NK-92 treated with Interleukin-12 subunit alpha and Interleukin-12 subunit beta, amount 100 ng/mL, for 24 hours (cell line): Measurements from ENCODE around the gene MRPS6.
A peak's percentile ranks its signal among the peaks of the same experiment; 100 is the strongest.

ENCODE experiments used
- DNase-seq: peaks from one replicate; lab custom pipeline; 2025; lab: John Stamatoyannopoulos, UW

The MRPS6 gene

DNA sequence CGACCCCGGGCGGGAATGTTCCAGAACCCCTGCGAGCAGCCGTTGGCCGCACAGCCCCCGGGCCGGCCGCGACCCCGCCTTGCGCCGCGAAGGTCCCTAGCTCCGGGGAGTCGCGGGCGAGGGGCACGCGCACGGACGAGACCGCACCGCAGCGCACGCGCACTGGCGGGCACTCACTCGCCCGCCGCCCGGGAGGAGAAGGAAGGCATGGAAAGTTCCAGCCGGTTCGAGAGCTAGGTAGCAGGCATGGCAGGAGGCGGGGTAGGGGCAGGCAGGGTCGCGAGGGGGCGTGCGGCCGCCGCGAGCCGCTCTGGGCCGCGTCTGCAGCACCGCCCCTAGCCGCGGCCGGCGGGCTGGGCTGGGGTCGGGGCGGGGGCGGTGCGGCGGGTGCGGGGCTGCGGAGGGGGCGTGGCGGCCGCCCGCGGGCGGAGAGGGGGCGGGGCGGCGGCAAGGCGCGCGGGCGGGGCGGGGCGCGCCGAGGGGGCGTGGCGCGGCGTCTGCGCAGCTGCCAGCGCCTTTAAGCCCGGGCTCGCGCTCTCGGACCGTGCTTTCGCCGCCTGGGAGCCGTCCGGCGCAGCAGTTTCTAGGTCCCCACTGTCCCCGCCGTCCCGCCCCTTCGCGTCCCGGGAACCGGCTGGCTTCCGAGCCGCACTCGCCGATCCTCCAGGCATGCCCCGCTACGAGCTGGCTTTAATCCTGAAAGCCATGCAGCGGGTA is at the start of gene MRPS6, which contains the start of gene SLC5A3:
Gene MRPS6 (plus strand): TSS at position 547 of the 717 bp plus-strand sequence. CDS start 123 bp downstream, at position 670.
Gene SLC5A3 (plus strand): TSS at position 547 of the 717 bp plus-strand sequence. CDS start 21,621 bp downstream, outside the sequence.
- peak; percentile 60 for DNase-seq

DNA sequence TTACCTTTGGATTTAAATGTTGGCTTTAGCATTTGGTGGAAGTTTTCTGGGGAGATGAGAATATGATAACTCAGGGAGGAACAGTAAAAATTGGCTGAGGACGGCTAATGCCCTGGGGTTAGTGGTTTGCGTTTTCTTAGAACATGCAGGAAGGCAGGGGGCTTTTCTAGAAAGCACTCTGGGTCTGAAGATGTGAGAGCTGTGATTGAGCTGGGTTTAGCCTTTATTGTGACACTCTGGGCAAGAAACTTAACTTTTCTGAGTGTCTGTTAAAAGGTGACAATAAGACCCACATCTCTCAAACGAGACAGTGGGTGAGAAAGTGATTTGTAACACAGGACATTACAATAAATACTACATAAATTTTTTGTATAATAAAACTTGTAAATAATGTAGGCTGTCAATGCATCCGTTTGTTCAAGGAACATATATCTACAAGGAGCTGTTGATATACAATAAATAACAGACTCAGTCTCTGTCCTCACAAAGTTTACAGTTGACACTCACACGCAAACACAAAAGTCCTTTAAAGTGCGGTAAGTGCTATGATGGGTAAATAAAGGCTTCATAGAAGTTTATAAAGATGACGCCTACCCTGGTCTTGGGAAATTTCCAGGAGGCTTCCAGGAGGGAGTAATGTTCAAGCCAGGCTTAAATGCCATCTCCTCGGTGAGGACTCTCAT is 49.5 kb upstream of the MRPS6 start:
- peak; percentile 49 for DNase-seq

- DNase-seq, result no peak
Measured at GRCh38 chr21:34024374-34024693, 49.0 kb upstream of the MRPS6 start.

- no peak for DNase-seq
Measured at GRCh38 chr21:34027721-34028461, 45.5 kb upstream of the MRPS6 start.

DNA sequence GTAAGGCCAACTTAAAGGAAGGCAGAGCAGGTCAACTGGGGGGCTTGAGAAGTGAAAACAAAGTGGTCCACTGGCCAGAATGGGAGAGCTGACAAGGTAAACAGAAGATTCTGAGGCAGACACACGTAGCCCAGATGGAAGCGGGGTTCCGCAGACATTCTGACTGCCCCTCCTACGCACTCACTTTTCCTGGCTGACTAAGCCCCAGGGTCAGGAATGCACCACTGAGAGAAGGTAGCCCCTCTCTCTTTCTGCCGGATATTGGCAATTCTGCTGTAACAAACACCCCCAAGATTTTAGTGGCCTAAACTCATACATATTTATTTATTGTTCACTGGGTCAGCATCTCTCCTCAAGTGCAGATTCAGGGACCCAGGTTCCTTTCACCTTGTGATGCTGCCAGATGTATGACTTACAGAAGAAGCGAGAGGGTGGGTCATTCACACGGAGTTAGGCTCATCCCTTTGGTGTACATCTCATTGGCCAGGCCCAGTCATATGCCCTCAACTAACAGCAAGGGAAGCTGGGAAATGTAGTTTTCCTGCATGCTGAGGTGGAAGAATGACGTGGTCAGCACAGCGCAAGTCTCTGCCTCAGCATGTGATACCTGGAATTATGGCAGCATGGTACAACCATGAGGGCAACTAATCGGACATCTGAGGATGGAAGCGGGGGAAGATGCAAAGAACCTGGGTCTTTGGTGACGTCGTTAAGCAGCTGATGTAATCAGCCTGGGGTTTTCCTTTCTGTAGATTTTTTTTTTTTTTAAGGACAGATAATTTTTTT is 43.4 kb upstream of the MRPS6 start:
- DNase-seq, result no peak

GRCh38 chr21:34031835-34032370 is 41.5 kb upstream of the MRPS6 start:
- no peak for DNase-seq

GRCh38 chr21:34034369-34035014 is 38.9 kb upstream of the MRPS6 start:
- DNase-seq, result no peak

GRCh38 chr21:34035619-34036354 is 37.6 kb upstream of the MRPS6 start:
- no peak for DNase-seq

- DNase-seq, result no peak
Measured at GRCh38 chr21:34037009-34037795, 36.2 kb upstream of the MRPS6 start.

DNA sequence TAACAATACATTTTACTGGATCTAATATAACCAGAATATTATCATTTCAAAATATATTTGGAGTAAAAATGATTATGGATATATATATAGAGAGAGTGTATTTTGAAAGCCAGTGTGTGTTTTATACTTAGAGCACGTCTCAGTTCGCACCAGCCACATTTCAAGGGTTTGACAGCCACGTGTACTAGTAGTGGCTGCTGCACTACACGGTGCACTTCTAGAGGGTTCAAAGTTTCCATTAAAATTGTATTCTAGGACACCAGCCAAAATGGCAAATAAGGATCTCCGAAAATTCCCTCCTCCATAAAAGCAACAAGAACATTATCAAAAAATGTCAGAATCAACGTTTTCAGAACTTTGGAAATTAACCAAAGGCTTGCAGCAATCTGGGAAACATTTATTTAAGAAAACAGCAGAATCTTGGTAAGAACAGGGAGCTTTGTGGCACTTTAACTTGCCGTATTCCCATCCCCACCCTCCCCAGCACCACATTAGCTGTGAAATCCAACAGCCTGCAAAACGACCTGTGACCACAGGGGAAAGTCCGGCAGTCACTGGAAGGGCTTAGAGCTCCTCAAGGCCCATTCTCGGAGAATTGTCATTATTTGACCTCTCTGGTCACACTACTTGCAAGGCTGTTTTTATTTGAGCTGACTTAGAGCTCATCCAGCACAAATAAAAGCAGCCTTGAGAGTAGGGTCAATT is 33.5 kb upstream of the MRPS6 start:
- DNase-seq, result no peak

DNA sequence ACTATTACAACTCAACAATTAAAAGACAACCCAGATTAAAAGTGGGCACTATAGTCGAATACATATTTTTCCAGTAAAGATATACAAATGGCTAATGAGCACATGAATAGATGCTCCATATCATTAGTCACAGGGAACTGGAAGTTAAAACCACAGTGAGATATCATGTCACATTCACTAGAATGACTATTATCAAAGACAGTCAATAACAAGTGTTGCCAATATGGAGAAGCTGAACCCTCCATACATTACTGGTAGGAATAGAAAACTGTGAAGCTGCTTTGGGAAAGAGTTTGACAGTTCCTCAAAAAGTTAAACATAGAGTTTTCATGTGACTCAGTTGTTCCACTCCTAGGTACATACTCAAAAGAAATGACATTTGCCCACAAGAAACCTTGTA is 30.6 kb upstream of the MRPS6 start:
- no peak for DNase-seq

- no peak for DNase-seq
Measured at GRCh38 chr21:34043333-34043732, 30.0 kb upstream of the MRPS6 start.

DNA sequence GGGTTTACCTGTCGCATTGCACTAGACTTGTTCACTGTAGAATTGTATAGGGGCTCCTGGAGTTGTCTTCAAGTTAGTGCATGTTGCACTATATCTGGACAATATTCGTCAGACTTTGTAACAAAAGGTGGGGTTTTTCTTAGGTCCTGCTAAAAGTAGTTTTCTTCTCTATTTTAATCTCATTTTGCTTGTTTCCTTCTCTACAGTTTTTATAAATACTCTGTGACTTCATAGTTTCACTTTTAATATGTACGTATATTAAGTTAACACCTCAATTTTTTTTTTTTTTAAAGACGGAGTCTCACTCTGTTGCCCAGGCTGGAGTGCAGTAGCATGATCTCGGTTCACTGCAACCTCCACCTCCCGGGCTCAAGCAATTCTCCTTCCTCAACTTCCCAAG is 26.5 kb upstream of the MRPS6 start:
- DNase-seq, result no peak

DNA sequence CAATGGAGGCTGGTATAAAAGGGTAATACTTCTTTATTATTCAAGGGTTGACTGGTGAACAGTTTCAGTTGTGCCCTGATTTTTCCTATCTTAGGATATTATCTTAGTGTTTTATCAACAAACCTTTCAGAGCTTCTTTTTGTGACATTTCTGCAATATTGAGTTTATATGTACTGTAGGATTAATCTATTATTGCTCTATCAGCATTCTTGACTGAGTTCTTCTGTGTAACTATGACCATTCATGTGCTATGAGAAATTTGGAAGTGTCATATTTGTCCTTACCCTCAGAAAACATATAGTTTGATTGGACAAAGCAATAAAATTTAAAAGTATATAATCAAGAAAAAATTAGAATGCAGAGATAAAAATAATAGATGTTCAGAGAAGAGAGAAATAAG is 25.5 kb upstream of the MRPS6 start:
- DNase-seq, result no peak

DNA sequence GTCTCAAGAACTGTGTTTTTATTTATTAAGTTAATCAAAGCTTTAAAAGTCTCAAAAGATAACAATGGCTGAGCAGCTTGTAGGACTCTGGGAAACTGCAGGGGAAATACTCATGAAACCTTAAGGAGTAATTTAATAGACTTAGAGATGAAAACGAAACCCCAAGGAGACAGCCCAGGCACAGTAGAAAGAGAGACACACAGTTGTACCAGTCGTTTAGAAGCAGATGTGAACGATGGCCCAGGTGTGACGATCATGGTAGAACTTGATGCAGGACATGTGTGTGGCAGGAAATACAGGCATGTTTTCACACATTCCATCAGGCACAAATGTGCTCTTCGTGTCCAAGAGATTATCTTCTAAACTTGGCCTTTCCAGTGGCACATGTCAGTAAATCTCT is 21.2 kb upstream of the MRPS6 start:
- DNase-seq, result no peak

DNA sequence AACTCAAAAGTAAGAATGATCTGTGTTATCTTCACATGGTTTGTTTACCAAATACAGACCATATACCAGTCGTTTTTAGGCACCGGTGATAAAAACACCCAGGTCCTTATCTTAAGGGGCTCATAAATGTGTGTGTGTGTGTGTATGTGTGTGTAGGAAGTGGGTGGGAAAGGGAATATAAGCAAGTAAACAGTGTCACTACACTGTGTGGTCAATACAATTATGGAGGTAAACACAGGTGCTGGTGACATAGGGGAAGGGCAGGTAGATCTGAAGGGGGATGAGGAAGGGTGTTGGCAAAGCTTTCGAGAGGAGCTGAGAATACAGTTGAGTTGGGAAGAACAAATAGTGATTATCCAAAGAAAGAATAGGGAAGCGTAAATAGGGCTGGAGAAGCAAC is 19.1 kb upstream of the MRPS6 start:
- no peak for DNase-seq

GRCh38 chr21:34055615-34056014 is 17.8 kb upstream of the MRPS6 start:
- no peak for DNase-seq

DNA sequence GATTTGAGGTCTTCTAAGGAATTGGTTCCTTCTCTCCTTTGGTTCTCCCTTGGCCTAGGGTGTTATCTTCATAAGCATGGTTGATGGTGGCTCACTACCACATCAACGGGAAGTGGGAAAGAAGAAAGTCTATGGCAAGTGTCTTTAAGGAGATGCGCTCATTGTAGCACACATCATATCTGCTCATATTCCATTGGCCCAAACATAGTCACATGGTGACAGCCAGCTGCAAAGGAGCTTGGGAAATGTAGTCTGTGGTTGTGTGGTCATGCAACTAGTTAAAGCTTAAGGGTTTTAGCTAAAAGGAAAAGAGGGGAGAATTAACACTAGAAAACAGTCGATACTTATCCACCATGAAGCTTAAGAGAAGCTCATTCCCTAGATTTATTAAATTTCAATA is 11.4 kb upstream of the MRPS6 start:
- DNase-seq, result no peak

DNA sequence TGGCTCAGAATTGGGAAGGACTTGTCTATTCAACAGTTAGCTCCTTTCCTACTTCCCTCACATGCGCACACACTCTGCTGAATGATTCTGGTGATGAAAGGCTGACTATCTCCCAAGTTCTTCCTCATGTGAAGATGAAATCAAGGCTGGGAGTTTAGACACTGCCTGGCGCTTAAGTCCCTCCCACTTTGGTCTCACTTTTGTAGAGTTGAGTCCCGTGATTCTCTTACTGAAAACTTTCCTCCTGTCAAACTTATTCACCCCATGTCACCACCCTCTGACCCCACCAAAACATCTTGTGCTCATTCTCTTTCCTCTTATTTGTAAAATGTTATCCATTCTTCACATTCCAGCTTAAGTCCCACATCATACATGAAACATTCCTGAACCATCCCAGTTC is 8.4 kb upstream of the MRPS6 start:
- no peak for DNase-seq
